GM11168 (cell line): ENCODE results near the gene GALNTL6.

ENCODE experiments used
- in situ Hi-C: fragments of 300-500 bp; cut with MboI; formaldehyde crosslinking; loops from one replicate; pipeline ENCODE4 v1.12.0; 2022; ENCODE audit warnings: low sequenced_read_pairs; ENCODE audit not compliant: unreplicated experiment

The GALNTL6 gene

GRCh38 chr4:171983935-171984805 is 171.0 kb downstream of the GALNTL6 start:
- in situ Hi-C loops, result no loop called here

GRCh38 chr4:171985129-171985528 is 171.9 kb downstream of the GALNTL6 start:
- in situ Hi-C loops, result no loop called here

- in situ Hi-C loops, result no loop called here
Measured at GRCh38 chr4:171993247-171993646, 180.0 kb downstream of the GALNTL6 start.

GRCh38 chr4:172007889-172008288 is 194.7 kb downstream of the GALNTL6 start:
- in situ Hi-C loops, result no loop called here

- in situ Hi-C loops, result no loop called here
Measured at GRCh38 chr4:172009446-172010230, 196.4 kb downstream of the GALNTL6 start.

- in situ Hi-C loops, result no loop called here
Measured at GRCh38 chr4:172011196-172011595, 198.0 kb downstream of the GALNTL6 start.

GRCh38 chr4:172018358-172018757 is 205.2 kb downstream of the GALNTL6 start:
- in situ Hi-C loops, result no loop called here

GRCh38 chr4:172035562-172035961 is 222.4 kb downstream of the GALNTL6 start:
- in situ Hi-C loops, result no loop called here

GRCh38 chr4:172040766-172041165 is 227.6 kb downstream of the GALNTL6 start:
- in situ Hi-C loops, result no loop called here

GRCh38 chr4:172042714-172043114 is 229.5 kb downstream of the GALNTL6 start:
- in situ Hi-C loops, result no loop called here

- in situ Hi-C loops, result no loop called here
Measured at GRCh38 chr4:172045981-172046380, 232.8 kb downstream of the GALNTL6 start.

GRCh38 chr4:172048666-172049065 is 235.5 kb downstream of the GALNTL6 start:
- in situ Hi-C loops, result no loop called here

GRCh38 chr4:172050911-172051310 is 237.7 kb downstream of the GALNTL6 start:
- in situ Hi-C loops, result no loop called here

- in situ Hi-C loops, result no loop called here
Measured at GRCh38 chr4:172055046-172055445, 241.8 kb downstream of the GALNTL6 start.

- in situ Hi-C loops, result no loop called here
Measured at GRCh38 chr4:172055498-172055897, 242.3 kb downstream of the GALNTL6 start.

- in situ Hi-C loops, result no loop called here
Measured at GRCh38 chr4:172061204-172061603, 248.0 kb downstream of the GALNTL6 start.

- in situ Hi-C loops, result no loop called here
Measured at GRCh38 chr4:172068506-172068905, 255.3 kb downstream of the GALNTL6 start.

GRCh38 chr4:172073590-172073989 is 260.4 kb downstream of the GALNTL6 start:
- in situ Hi-C loops, result no loop called here

- in situ Hi-C loops, result no loop called here
Measured at GRCh38 chr4:172083272-172083671, 270.1 kb downstream of the GALNTL6 start.

- in situ Hi-C loops, result no loop called here
Measured at GRCh38 chr4:172088556-172088955, 275.4 kb downstream of the GALNTL6 start.

- in situ Hi-C loops, result no loop called here
Measured at GRCh38 chr4:172095161-172095560, 282.0 kb downstream of the GALNTL6 start.
